Endothelial cell of umbilical vein (primary cell): ENCODE results near the gene ZNF226.

Experiments
- JUN ChIP-seq: IDR thresholded peaks from 2 replicates; pipeline ENCODE4 v1.6.1; 2011; ENCODE audit warnings: borderline replicate concordance, low read depth; ENCODE audit not compliant: insufficient read length, insufficient read depth
- POLR2A ChIP-seq: IDR thresholded peaks from 2 replicates; pipeline ENCODE4 v1.6.1; 2012; ENCODE audit warnings: low read depth, mild to moderate bottlenecking, control low read depth, low read length
- POLR2AphosphoS5 ChIP-seq: IDR thresholded peaks from 2 replicates; pipeline ENCODE4 v1.6.1; 2012; ENCODE audit warnings: low read depth, mild to moderate bottlenecking, control low read depth, low read length, moderate library complexity; ENCODE audit not compliant: insufficient read depth
- TF ChIP-seq, protein P1 (sequence below): IDR thresholded peaks from 2 replicates; pipeline ENCODE4 v1.6.1; 2011; ENCODE audit not compliant: insufficient read depth, insufficient read length
- TF ChIP-seq, protein P2 (sequence below), 2 donors: IDR thresholded peaks; 1 replicate in 1 of 2; 2 replicates in 1 of 2; pipeline ENCODE4 v1.5.1; 2011; ENCODE audit warnings: low read length in 2 of 2, mild to moderate bottlenecking in 2 of 2, moderate library complexity in 2 of 2, control low read depth in 1 of 2, inconsistent platforms in 1 of 2, low read depth in 1 of 2; ENCODE audit not compliant: insufficient read depth in 1 of 2; ENCODE audit errors: extremely low read depth in 1 of 2

DNA sequence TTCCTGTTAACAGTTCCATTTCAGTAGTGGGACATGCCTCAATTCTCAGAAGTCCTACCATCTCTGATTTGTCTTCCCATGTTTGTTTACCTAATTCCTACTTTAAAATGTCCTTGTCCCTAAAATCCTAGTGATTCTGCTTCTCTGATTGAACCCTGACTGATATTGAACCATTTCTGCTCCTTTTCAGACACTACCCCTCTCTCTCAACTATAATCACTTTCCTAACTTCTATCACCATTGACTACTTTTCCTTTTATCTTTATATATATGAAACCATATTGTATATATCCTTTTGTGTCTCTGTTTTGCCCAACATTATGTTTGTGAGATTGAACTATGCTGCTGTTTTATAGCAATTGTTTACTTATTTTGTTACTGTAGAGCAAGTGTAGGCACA, 31.9 kb downstream of the ZNF226 start:
- TF ChIP-seq, protein P1, sequence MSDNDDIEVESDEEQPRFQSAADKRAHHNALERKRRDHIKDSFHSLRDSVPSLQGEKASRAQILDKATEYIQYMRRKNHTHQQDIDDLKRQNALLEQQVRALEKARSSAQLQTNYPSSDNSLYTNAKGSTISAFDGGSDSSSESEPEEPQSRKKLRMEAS, result no peak
- TF ChIP-seq POLR2A (no peak), JUN (no peak), POLR2AphosphoS5 (no peak)
- TF ChIP-seq, protein P2, sequence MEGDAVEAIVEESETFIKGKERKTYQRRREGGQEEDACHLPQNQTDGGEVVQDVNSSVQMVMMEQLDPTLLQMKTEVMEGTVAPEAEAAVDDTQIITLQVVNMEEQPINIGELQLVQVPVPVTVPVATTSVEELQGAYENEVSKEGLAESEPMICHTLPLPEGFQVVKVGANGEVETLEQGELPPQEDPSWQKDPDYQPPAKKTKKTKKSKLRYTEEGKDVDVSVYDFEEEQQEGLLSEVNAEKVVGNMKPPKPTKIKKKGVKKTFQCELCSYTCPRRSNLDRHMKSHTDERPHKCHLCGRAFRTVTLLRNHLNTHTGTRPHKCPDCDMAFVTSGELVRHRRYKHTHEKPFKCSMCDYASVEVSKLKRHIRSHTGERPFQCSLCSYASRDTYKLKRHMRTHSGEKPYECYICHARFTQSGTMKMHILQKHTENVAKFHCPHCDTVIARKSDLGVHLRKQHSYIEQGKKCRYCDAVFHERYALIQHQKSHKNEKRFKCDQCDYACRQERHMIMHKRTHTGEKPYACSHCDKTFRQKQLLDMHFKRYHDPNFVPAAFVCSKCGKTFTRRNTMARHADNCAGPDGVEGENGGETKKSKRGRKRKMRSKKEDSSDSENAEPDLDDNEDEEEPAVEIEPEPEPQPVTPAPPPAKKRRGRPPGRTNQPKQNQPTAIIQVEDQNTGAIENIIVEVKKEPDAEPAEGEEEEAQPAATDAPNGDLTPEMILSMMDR (IDR thresholded peaks at IDR 0.05; ENCODE audit: extremely low read depth in 1 of 2, insufficient read depth in 1 of 2, low read depth in 1 of 2, low read length in 2 of 2), result no peak
